Vagina (tissue), 2 donors: ENCODE measurements around the gene TMEM39A. TPM values are rescaled to one million over a fixed set of nuclear protein-coding genes. Genes with fewer than 3 reads are reported as not detected.

Source experiments
- DNase-seq, 2 donors: peaks; one replicate each; pipeline ENCODE4 v3.0.0-alpha.2; 2017; ENCODE audit errors: extremely low spot score in 2 of 2
- H3K27ac ChIP-seq: fragments of 200-600 bp; sonication (generic); one replicate; pipeline ENCODE4 v1.5.1; 2019
- H3K27me3 ChIP-seq: fragments of 200-600 bp; sonication (generic); one replicate; pipeline ENCODE4 v1.5.1; 2019
- H3K36me3 ChIP-seq, 2 donors: fragments of 200-600 bp; sonication (generic); one replicate each; pipeline ENCODE4 v1.5.1; 2017 to 2019
- H3K4me1 ChIP-seq: fragments of 200-600 bp; sonication (generic); one replicate; pipeline ENCODE4 v1.5.1; 2019
- H3K4me3 ChIP-seq, 2 donors: fragments of 200-600 bp; sonication (generic); 1 replicate in 1 of 2; 2 replicates in 1 of 2; pipeline ENCODE4 v1.5.1; 2016 to 2019
- H3K9me3 ChIP-seq: fragments of 200-600 bp; sonication (generic); one replicate; pipeline ENCODE4 v1.5.1; 2019
- POLR2A ChIP-seq, 2 donors: fragments of 450-650 bp; IDR thresholded peaks; one replicate each; pipeline ENCODE4 v1.6.1; 2017; ENCODE audit warnings: antibody characterized with exemption in 2 of 2, mild to moderate bottlenecking in 2 of 2, moderate library complexity in 2 of 2
- POLR2AphosphoS5 ChIP-seq, 2 donors: sonication (generic); formaldehyde crosslinking; IDR thresholded peaks; one replicate each; pipeline ENCODE4 v1.9.0; 2017; ENCODE audit warnings: antibody characterized with exemption in 2 of 2, mild to moderate bottlenecking in 2 of 2, low read depth in 1 of 2; ENCODE audit not compliant: insufficient read depth in 1 of 2
- intact Hi-C: fragments of 100-400 bp; cut with DNase I; formaldehyde crosslinking; loops from one replicate; pipeline ENCODE4 v1.15.1; 2023
- total RNA-seq: library from RNA; depleted of rRNA; stranded (reverse); fragments of >200 nt; gene quantifications from one replicate; pipeline ENCODE4 v1.2.3, GENCODE V29; 2016
- TF ChIP-seq, protein P1 (sequence below), 3 experiments: fragments of 450-650 bp in 2 of 3; fragments of 200-600 bp in 1 of 3; sonication (generic) in 1 of 3; IDR thresholded peaks; one replicate each; pipeline ENCODE4 v1.5.1; 2017 to 2019; ENCODE audit warnings: antibody characterized with exemption in 3 of 3, mild to moderate bottlenecking in 2 of 3, moderate library complexity in 2 of 3

Gene TMEM39A
- total RNA-seq, 1 donor from 2014 or later, result 27.0 TPM

DNA sequence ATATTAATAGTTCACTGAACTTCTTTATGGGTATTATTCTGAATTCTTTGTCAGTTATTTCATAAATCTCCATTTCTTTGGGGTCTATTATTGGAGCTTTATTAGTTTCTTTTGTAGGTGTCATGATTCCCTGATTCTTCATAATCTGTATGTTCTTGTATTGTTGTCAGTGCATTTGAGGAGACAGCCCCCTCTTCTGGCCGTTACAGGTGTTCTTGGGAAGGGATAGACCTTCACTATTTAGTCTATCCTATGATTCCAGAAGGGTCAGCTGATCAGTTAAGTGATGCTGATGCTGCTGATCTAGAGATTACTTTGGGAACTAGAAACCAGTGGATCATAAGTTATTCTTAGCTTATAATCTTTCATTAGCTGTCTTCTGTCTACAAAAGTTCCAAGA is 34.9 kb downstream of the TMEM39A start:
- Histone ChIP-seq H3K9me3 (peaks cover 28% of the 10 kb centered on the region), H3K4me1 (no peaks in the 10 kb centered on the region), H3K27me3 (no peaks in the 10 kb centered on the region), H3K4me3 (no peak overlapping the region), H3K36me3 (peaks cover 6 to 54% of the 10 kb centered on the region in 2 donors), H3K27ac (no peak overlapping the region)
- intact Hi-C loops, result no loop called here
- TF ChIP-seq, protein P1, sequence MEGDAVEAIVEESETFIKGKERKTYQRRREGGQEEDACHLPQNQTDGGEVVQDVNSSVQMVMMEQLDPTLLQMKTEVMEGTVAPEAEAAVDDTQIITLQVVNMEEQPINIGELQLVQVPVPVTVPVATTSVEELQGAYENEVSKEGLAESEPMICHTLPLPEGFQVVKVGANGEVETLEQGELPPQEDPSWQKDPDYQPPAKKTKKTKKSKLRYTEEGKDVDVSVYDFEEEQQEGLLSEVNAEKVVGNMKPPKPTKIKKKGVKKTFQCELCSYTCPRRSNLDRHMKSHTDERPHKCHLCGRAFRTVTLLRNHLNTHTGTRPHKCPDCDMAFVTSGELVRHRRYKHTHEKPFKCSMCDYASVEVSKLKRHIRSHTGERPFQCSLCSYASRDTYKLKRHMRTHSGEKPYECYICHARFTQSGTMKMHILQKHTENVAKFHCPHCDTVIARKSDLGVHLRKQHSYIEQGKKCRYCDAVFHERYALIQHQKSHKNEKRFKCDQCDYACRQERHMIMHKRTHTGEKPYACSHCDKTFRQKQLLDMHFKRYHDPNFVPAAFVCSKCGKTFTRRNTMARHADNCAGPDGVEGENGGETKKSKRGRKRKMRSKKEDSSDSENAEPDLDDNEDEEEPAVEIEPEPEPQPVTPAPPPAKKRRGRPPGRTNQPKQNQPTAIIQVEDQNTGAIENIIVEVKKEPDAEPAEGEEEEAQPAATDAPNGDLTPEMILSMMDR (IDR thresholded peaks at IDR 0.05), result no peak
- TF ChIP-seq POLR2AphosphoS5 (IDR thresholded peaks at IDR 0.05; ENCODE audit: insufficient read depth in 1 of 2, low read depth in 1 of 2) (no peak), POLR2A (IDR thresholded peaks at IDR 0.05) (no peak)
- no peak for DNase-seq

DNA sequence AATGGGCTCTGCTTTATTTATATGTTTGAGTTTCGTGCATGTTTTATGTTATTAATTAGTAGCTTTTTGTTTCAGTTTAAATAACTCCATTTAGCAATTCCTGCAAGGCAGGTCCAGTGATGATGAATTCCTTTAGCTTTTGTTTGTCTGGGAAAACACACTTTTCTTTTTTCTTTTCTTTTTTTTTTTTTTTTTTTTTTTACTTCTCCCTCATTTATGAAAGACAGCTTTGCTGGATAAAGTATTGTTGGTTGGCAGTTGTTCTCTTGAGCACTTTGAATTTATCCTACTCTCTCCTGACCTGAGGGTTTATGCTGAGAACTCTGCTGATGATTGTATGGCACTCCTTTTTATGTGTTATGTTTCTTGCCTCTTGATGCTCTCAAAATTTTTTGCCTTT is 35.7 kb downstream of the TMEM39A start:
- Histone ChIP-seq H3K4me1 (no peaks in the 10 kb centered on the region), H3K36me3 (peaks cover 6 to 46% of the 10 kb centered on the region in 2 donors), H3K9me3 (peaks cover 28% of the 10 kb centered on the region), H3K4me3 (no peak overlapping the region), H3K27ac (no peak overlapping the region), H3K27me3 (no peaks in the 10 kb centered on the region)
- TF ChIP-seq, protein P1 (IDR thresholded peaks at IDR 0.05), result no peak
- no peak for TF ChIP-seq POLR2AphosphoS5 (IDR thresholded peaks at IDR 0.05; ENCODE audit: insufficient read depth in 1 of 2, low read depth in 1 of 2)
- TF ChIP-seq POLR2A (IDR thresholded peaks at IDR 0.05), result no peak
- intact Hi-C loops, result no loop called here
- DNase-seq, result no peak

GRCh38 chr3:119420196-119420595 is 43.2 kb downstream of the TMEM39A start:
- no peaks in the 10 kb centered on the region for H3K9me3 ChIP-seq
- intact Hi-C loops, result no loop called here
- no peaks in the 10 kb centered on the region for H3K4me1 ChIP-seq
- no peaks in the 10 kb centered on the region for H3K27me3 ChIP-seq
- DNase-seq, result no peak
- H3K36me3 ChIP-seq, result peaks cover 0 to 6% of the 10 kb centered on the region in 2 donors
- H3K27ac ChIP-seq, result no peak overlapping the region
- no peak overlapping the region for H3K4me3 ChIP-seq
- no peak for TF ChIP-seq POLR2A (IDR thresholded peaks at IDR 0.05)
- TF ChIP-seq, protein P1 (IDR thresholded peaks at IDR 0.05), result no peak
- TF ChIP-seq POLR2AphosphoS5 (IDR thresholded peaks at IDR 0.05; ENCODE audit: insufficient read depth in 1 of 2, low read depth in 1 of 2), result no peak

DNA sequence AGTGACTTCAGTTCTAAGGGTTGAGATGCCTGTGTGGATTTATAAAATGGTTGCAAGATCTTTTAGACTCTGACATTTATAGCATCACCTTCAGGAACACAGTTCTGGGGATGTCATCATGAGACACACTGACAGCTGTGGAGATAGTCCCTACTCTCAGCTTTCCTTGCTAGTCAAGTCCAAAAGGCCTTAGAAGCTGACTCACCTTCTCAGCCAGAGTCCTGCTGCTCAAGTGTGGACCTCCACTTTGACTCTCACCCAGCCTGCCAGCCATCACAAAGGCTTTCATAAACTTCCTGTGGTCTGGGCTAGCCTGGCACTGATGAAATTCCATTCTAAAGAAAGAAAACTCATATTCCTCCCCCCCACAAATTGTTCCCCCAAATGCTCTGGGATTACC is 44.8 kb downstream of the TMEM39A start:
- H3K4me1 ChIP-seq, result no peaks in the 10 kb centered on the region
- H3K27ac ChIP-seq, result no peak overlapping the region
- intact Hi-C loops, result no loop called here
- H3K4me3 ChIP-seq, result no peak overlapping the region
- H3K36me3 ChIP-seq, result peaks cover 0 to 13% of the 10 kb centered on the region in 2 donors
- TF ChIP-seq POLR2AphosphoS5 (IDR thresholded peaks at IDR 0.05; ENCODE audit: insufficient read depth in 1 of 2, low read depth in 1 of 2) (no peak), POLR2A (IDR thresholded peaks at IDR 0.05) (no peak)
- TF ChIP-seq, protein P1 (IDR thresholded peaks at IDR 0.05), result no peak
- H3K27me3 ChIP-seq, result no peaks in the 10 kb centered on the region
- no peak for DNase-seq
- no peaks in the 10 kb centered on the region for H3K9me3 ChIP-seq

DNA sequence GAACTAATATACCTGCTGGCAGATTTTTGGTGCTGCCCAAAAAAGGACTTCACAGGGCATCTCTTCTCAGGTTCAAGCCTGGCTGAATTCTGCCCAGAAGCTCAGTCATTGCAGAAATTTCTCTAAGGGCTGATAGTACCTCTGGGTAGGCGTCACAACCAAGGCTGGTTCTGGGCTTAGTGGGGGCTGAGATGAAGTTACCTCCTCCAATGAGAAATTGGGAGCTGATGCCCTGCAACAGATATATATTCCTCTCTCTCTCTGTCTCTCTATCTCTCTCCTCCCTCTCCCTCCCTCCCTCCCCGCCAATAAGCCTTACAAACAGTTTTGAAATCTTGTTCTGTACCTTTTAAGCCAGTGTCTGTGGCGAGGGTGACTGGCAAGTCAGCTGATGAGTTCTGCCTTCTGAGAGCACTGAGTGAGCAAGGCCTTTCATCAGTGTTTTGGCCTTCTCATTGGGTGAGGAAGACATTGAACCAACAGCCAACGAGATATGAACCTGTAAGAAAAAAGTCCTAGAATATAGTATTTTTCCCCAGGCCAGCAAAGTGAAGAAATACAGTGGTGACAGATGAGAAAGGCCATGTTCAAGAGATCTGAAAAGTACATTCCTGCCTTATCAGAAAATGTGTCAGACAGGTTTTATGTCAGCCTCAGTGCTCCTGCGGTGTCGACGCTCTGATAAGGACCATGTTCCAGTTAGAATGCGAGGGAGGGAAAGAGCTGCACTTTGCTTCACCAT is 45.5 kb downstream of the TMEM39A start:
- intact Hi-C loops, result no loop called here
- Histone ChIP-seq H3K36me3 (peaks cover 0 to 13% of the 10 kb centered on the region in 2 donors), H3K4me1 (no peaks in the 10 kb centered on the region), H3K27me3 (no peaks in the 10 kb centered on the region), H3K9me3 (no peaks in the 10 kb centered on the region), H3K27ac (no peak overlapping the region), H3K4me3 (no peak overlapping the region)
- DNase-seq, result no peak
- TF ChIP-seq, protein P1 (IDR thresholded peaks at IDR 0.05), result no peak
- TF ChIP-seq POLR2A (IDR thresholded peaks at IDR 0.05) (no peak), POLR2AphosphoS5 (IDR thresholded peaks at IDR 0.05; ENCODE audit: insufficient read depth in 1 of 2, low read depth in 1 of 2) (no peak)
